T-helper 17 cell (primary cell): Measurements from ENCODE around the gene PON2. TPM values are rescaled to one million over a fixed set of nuclear protein-coding genes. Genes with fewer than 3 reads are reported as not detected.

Source experiments
- ATAC-seq: fragments of 150-1000 bp; cut with Tn5 transposase; 2 replicates; pipeline ENCODE4 v1.10.0; 2021; ENCODE audit warnings: mild to moderate bottlenecking, moderate library complexity
- DNase-seq, 3 donors: peaks; one replicate each; pipeline versions ENCODE4 v3.0.0 to v3.0.0-alpha.2; 2020 to 2021
- H3K9me3 ChIP-seq: one replicate; pipeline ENCODE4 v1.7.0; 2013; ENCODE audit warnings: low read length, mild to moderate bottlenecking; ENCODE audit not compliant: control insufficient read depth, poor library complexity, severe bottlenecking
- H3K27ac Mint-ChIP-seq: one replicate; pipeline ENCODE4 v1.8.0; 2022; ENCODE audit warnings: mild to moderate bottlenecking, moderate library complexity, mixed read lengths
- H3K27me3 Mint-ChIP-seq: one replicate; pipeline ENCODE4 v1.8.0; 2022; ENCODE audit warnings: mixed read lengths
- H3K36me3 Mint-ChIP-seq: one replicate; pipeline ENCODE4 v1.8.0; 2022; ENCODE audit warnings: low read depth, mixed read lengths
- H3K4me1 Mint-ChIP-seq: one replicate; pipeline ENCODE4 v1.8.0; 2022; ENCODE audit warnings: mild to moderate bottlenecking, mixed read lengths
- H3K4me3 Mint-ChIP-seq: one replicate; pipeline ENCODE4 v1.8.0; 2022; ENCODE audit warnings: mild to moderate bottlenecking, moderate library complexity, mixed read lengths
- total RNA-seq, 4 donors: library from RNA in 2 of 4; stranded (reverse) in 2 of 4; gene quantifications; one replicate each; pipeline ENCODE4 v1.2.3 and lab custom pipeline; 2022 to 2026

PON2 gene
- total RNA-seq, 2 donors from 2014 or later = 6.3 to 8.2 TPM

- H3K27ac Mint-ChIP-seq = no peak overlapping the region
- H3K27me3 Mint-ChIP-seq = no peaks in the 10 kb centered on the region
- H3K4me3 Mint-ChIP-seq = no peak overlapping the region
- peaks cover 13% of the 10 kb centered on the region for H3K4me1 Mint-ChIP-seq
- no peak for DNase-seq
- peaks cover 3% of the 10 kb centered on the region for H3K36me3 Mint-ChIP-seq
- H3K9me3 ChIP-seq = no peaks in the 10 kb centered on the region
- no peak for ATAC-seq
Observed at GRCh38 chr7:95433129-95433528, 1.7 kb downstream of the PON2 start.

DNA sequence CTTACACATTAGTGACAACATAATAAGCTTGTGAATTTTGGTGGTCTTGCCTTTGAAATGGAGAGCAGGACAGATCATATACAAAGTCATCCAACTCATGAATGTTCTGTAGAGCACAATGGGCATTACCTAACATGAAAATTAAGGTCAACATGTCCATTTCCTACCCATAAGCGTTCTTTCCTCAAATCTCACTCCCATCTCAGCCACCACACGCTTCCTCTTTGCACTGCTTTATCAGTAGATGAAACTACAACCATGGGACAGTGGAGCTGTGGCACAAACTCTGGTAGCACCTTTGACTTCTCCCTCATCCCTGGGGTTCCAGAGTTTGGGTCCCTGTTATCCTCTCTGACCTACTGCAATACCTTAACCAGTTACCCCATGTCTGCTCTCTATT lies 2.2 kb downstream of the PON2 start:
- Mint-ChIP-seq H3K36me3 (peaks cover 3% of the 10 kb centered on the region), H3K27me3 (no peaks in the 10 kb centered on the region), H3K4me1 (peaks cover 13% of the 10 kb centered on the region), H3K27ac (no peak overlapping the region), H3K4me3 (no peak overlapping the region)
- H3K9me3 ChIP-seq = no peaks in the 10 kb centered on the region
- DNase-seq (no peak), ATAC-seq (no peak)

DNA sequence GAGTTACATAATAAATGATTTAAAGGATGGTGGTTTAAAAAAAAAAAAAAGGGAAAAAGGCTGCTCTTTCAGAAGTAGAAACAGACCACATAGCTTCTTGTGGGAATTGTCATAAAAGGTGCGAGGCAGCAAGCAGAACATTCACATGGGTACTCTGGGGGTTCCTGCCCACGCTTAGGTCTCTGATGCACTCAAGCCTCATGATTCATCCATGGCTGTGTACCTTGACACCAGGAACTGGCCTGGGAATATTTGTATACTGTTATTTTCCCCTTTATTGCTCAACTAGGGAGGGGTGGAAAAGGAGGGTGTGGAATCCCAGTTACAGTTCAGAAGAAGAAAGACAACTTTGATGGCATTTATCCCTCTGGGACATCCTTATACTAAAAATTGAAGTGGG lies 4.0 kb downstream of the PON2 start:
- Mint-ChIP-seq H3K4me3 (no peak overlapping the region), H3K27ac (no peak overlapping the region), H3K4me1 (peaks cover 13% of the 10 kb centered on the region), H3K27me3 (no peaks in the 10 kb centered on the region), H3K36me3 (peaks cover 3% of the 10 kb centered on the region)
- no peaks in the 10 kb centered on the region for H3K9me3 ChIP-seq
- ATAC-seq = no peak
- DNase-seq = no peak

- DNase-seq = no peak
- no peak for ATAC-seq
- Mint-ChIP-seq H3K27ac (no peak overlapping the region), H3K4me1 (peaks cover 7% of the 10 kb centered on the region), H3K36me3 (no peaks in the 10 kb centered on the region), H3K4me3 (no peak overlapping the region), H3K27me3 (no peaks in the 10 kb centered on the region)
- H3K9me3 ChIP-seq = no peaks in the 10 kb centered on the region
Observed at GRCh38 chr7:95429241-95429990, 5.4 kb downstream of the PON2 start.

DNA sequence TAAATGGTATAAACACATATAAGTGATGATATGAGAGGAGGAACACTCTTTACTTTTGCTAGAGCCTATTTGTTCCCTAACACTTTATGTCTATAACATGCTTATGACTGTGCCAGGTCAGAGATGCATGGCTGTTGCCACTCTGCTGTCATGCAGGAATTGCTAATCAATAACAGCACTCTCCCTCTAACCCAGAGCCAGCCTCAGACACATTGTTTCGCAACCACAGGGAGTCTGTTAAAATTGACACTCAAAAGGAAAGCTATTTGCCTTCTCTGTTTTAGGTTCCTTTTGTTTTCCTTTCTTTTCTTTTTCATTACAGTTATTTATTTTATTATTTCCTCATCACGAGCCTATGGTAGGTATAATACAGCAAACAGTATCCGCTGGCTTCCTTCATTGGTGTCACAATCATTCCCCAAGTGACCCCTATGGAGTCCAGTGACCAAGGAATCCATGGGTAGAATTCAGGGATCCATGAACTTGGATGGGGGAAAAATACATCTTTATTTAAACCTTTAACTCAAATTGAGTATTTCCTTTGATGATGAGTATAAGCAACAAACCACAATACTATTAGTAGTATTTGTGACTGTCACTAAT lies 6.8 kb downstream of the PON2 start:
- DNase-seq (no peak), ATAC-seq (no peak)
- no peaks in the 10 kb centered on the region for H3K9me3 ChIP-seq
- Mint-ChIP-seq H3K27ac (no peak overlapping the region), H3K4me3 (no peak overlapping the region), H3K36me3 (no peaks in the 10 kb centered on the region), H3K4me1 (no peaks in the 10 kb centered on the region), H3K27me3 (no peaks in the 10 kb centered on the region)

DNA sequence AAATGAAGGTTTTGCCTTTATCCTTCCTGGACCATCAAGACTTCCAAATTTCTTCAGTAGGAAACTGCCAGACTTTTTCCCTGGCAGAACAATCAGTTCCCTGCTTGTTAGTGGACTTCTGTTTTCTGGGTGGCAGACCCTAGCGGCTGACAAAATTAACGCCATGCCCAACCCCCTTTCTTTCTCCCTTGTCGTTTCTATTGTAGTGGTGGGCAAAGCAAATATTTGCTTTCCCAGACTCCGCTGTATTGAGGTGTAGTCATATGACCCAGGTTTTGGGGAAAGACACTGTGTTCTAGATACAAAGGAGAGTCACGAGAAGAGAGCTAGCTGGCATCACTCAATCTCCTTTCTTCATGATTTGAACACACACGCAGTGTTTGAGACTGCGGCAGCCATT lies 7.7 kb downstream of the PON2 start:
- no peaks in the 10 kb centered on the region for H3K9me3 ChIP-seq
- H3K36me3 Mint-ChIP-seq = no peaks in the 10 kb centered on the region
- DNase-seq (no peak), ATAC-seq (no peak)
- no peak overlapping the region for H3K27ac Mint-ChIP-seq
- H3K4me3 Mint-ChIP-seq = no peak overlapping the region
- H3K27me3 Mint-ChIP-seq = no peaks in the 10 kb centered on the region
- H3K4me1 Mint-ChIP-seq = no peaks in the 10 kb centered on the region

GRCh38 chr7:95425694-95426093 lies 9.1 kb downstream of the PON2 start:
- H3K4me1 Mint-ChIP-seq = peaks cover 3% of the 10 kb centered on the region
- no peak overlapping the region for H3K4me3 Mint-ChIP-seq
- H3K27ac Mint-ChIP-seq = no peak overlapping the region
- H3K9me3 ChIP-seq = no peaks in the 10 kb centered on the region
- H3K27me3 Mint-ChIP-seq = no peaks in the 10 kb centered on the region
- H3K36me3 Mint-ChIP-seq = no peaks in the 10 kb centered on the region
- ATAC-seq = no peak
- no peak for DNase-seq

DNA sequence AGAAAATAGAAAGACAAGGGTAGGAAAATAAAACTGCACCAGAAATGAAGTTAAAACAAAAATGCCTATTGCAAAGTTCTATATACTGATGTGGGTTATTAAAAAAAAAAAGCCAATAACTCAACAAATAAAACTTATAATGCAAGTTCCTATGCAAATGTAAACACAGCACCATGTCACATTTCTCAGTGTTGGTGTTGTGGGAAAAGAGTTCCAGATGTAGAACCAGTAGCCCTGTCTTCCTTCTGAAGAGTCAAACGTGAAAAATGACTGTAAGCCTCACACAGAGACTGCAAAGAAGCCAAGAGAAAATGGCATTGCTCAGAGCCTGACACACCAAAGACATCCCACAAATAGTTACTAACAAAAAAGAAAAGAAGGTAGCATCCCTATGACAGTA lies 10.1 kb downstream of the PON2 start:
- H3K36me3 Mint-ChIP-seq = no peaks in the 10 kb centered on the region
- ATAC-seq (no peak), DNase-seq (no peak)
- no peak overlapping the region for H3K27ac Mint-ChIP-seq
- H3K9me3 ChIP-seq = no peaks in the 10 kb centered on the region
- no peaks in the 10 kb centered on the region for H3K27me3 Mint-ChIP-seq
- no peak overlapping the region for H3K4me3 Mint-ChIP-seq
- H3K4me1 Mint-ChIP-seq = peaks cover 3% of the 10 kb centered on the region

- Mint-ChIP-seq H3K27me3 (no peaks in the 10 kb centered on the region), H3K36me3 (no peaks in the 10 kb centered on the region), H3K27ac (no peak overlapping the region), H3K4me1 (peaks cover 3% of the 10 kb centered on the region), H3K4me3 (no peak overlapping the region)
- H3K9me3 ChIP-seq = no peaks in the 10 kb centered on the region
- ATAC-seq (no peak), DNase-seq (no peak)
Observed at GRCh38 chr7:95421847-95422444, 12.9 kb downstream of the PON2 start.

DNA sequence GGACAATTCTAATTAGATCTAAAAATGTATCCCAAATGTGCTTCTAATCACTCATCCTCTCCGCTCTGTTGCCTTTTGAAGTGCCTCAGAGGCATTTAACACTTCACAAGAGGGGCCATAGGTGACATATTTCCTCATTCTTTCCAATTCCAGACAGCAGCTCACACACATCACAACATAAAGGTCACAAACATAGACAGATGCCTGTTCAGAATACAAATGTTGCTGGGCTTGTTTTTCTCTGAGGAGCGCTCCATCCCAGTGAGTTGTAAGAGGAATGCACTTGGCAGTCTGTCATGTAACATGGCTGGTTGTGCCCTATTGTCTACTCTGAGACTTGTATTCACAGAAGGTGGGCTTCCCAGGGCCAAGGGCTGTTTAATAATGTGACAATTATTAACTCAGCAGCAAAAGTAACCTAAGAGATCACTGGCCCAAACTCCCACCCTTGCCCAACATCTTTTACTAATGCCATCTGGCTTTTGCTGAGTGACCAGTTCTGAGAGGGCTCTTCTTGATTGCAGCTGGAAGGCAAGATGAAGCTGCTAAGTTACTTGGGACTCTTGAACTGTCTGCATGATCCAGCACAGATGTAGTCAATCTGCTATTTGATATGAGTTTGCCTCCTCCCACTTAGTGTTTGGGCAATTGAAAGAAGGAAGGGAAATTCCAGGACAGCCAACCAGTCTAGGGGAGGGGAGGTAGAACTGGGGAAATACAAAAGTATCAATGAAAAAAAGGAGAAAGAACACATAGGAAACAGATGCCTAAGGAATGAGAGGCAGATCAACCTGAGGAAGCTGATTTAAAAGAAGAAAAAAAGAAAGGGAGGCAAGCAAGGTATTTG lies 13.6 kb downstream of the PON2 start:
- Mint-ChIP-seq H3K27ac (no peak overlapping the region), H3K36me3 (no peaks in the 10 kb centered on the region), H3K4me3 (no peak overlapping the region), H3K27me3 (no peaks in the 10 kb centered on the region), H3K4me1 (peaks cover 3% of the 10 kb centered on the region)
- ATAC-seq = no peak
- DNase-seq = no peak
- H3K9me3 ChIP-seq = no peaks in the 10 kb centered on the region

DNA sequence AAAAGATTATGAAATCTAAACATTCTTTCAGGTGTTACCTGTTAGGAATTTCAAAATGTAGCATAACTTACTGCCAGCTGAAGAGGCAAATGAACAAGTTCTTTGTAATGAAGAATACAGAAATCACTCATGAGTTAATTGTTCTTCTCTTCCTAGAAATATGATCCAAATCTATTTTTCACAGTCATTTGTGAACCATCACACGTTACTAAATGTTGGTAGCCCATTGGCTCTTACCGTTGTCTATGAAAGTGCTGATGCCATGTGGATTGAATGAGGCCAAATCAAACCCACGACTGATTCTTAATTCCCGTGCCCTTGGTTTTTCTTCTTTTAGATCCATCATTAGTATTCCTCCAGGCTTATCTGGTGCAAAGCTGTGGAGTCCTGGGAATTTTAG lies 22.8 kb downstream of the PON2 start:
- Mint-ChIP-seq H3K4me3 (no peak overlapping the region), H3K36me3 (no peaks in the 10 kb centered on the region), H3K27me3 (no peaks in the 10 kb centered on the region), H3K27ac (no peak overlapping the region), H3K4me1 (no peaks in the 10 kb centered on the region)
- DNase-seq (no peak), ATAC-seq (no peak)
- no peaks in the 10 kb centered on the region for H3K9me3 ChIP-seq

GRCh38 chr7:95411666-95412065 lies 23.2 kb downstream of the PON2 start:
- no peaks in the 10 kb centered on the region for H3K36me3 Mint-ChIP-seq
- ATAC-seq (no peak), DNase-seq (no peak)
- H3K27ac Mint-ChIP-seq = no peak overlapping the region
- H3K27me3 Mint-ChIP-seq = no peaks in the 10 kb centered on the region
- H3K4me1 Mint-ChIP-seq = no peaks in the 10 kb centered on the region
- H3K4me3 Mint-ChIP-seq = no peak overlapping the region
- H3K9me3 ChIP-seq = no peaks in the 10 kb centered on the region

DNA sequence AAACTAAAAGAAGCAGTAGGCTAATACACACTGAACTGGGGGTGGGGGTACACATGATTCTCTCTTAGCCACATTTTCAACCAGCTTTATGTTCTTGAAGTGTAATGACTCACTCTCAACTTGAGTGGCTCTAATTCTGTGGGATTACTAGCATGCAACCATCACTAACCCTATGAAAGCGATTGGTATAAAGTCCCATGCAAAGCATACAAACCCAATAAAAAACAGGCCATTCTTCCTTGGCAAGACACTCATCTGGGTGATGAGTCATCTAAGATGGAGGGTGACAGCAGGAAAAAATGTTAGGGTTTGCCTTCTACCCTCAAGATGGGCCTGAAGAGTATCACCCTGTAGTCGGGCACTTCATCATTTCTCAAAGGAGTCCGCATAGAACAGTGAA lies 23.8 kb downstream of the PON2 start:
- no peaks in the 10 kb centered on the region for H3K36me3 Mint-ChIP-seq
- H3K4me1 Mint-ChIP-seq = no peaks in the 10 kb centered on the region
- no peak overlapping the region for H3K4me3 Mint-ChIP-seq
- no peaks in the 10 kb centered on the region for H3K9me3 ChIP-seq
- no peak overlapping the region for H3K27ac Mint-ChIP-seq
- ATAC-seq = no peak
- DNase-seq = no peak
- no peaks in the 10 kb centered on the region for H3K27me3 Mint-ChIP-seq
